ENCODE data around the gene PDE4D. TPM values are rescaled to one million over a fixed set of nuclear protein-coding genes. Genes with fewer than 3 reads are reported as not detected.

Gene PDE4D
- total RNA-seq, 6 experiments from 2014 or later = 1.6 to 10.3 (median 5.6) TPM

GRCh38 chr5:59694411-59694810 lies 199.1 kb downstream of the PDE4D start:
- DNase-seq (no peak), ATAC-seq (no peak)
- Histone ChIP-seq H3K27ac (no peak overlapping the region), H3K27me3 (no peaks in the 10 kb centered on the region), H3K36me3 (no peaks in the 10 kb centered on the region), H3K4me3 (no peak overlapping the region), H3K9me3 (no peaks in the 10 kb centered on the region), H3K4me1 (no peaks in the 10 kb centered on the region)
- WGBS (ENCODE audit: insufficient coverage, low coverage, low lambda C conversion rate, missing lambda C conversion rate) = 83% methylated on average over 1 of the region's 4 CpGs
- intact Hi-C loops (cut with DNase I) = no loop called here
- TF ChIP-seq POLR2A (IDR thresholded peaks at IDR 0.05) = no peak
- TF ChIP-seq CTCF (IDR thresholded peaks at IDR 0.05) = no peak

- ATAC-seq = peak in 1 of 4 donors; percentile 41
- WGBS (ENCODE audit: insufficient coverage, low coverage, low lambda C conversion rate, missing lambda C conversion rate) = 50% methylated on average over 6 of the region's 6 CpGs
- TF ChIP-seq POLR2A (IDR thresholded peaks at IDR 0.05) = no peak
- TF ChIP-seq CTCF (IDR thresholded peaks at IDR 0.05) = no peak
- H3K36me3 ChIP-seq = no peaks in the 10 kb centered on the region
- DNase-seq = no peak
- no peak overlapping the region for H3K4me3 ChIP-seq
- no peaks in the 10 kb centered on the region for H3K4me1 ChIP-seq
- H3K27ac ChIP-seq = no peak overlapping the region
- no peaks in the 10 kb centered on the region for H3K9me3 ChIP-seq
- intact Hi-C loops (cut with DNase I) = no loop called here
- no peaks in the 10 kb centered on the region for H3K27me3 ChIP-seq
Observed at GRCh38 chr5:59693492-59694309, 199.8 kb downstream of the PDE4D start.

GRCh38 chr5:59685793-59686192 lies 207.7 kb downstream of the PDE4D start:
- TF ChIP-seq CTCF (IDR thresholded peaks at IDR 0.05) (no peak), POLR2A (IDR thresholded peaks at IDR 0.05) (no peak)

GRCh38 chr5:59685191-59685530 lies 208.4 kb downstream of the PDE4D start:
- ATAC-seq (no peak), DNase-seq (no peak)
- H3K27me3 ChIP-seq = no peaks in the 10 kb centered on the region
- no peak overlapping the region for H3K27ac ChIP-seq
- H3K9me3 ChIP-seq = no peaks in the 10 kb centered on the region
- no peak for TF ChIP-seq POLR2A (IDR thresholded peaks at IDR 0.05)
- no peak for TF ChIP-seq CTCF (IDR thresholded peaks at IDR 0.05)
- H3K4me1 ChIP-seq = no peaks in the 10 kb centered on the region
- intact Hi-C loops (cut with DNase I) = no loop called here
- 60% methylated on average over 1 of the region's 1 CpG for WGBS (ENCODE audit: insufficient coverage, low coverage, low lambda C conversion rate, missing lambda C conversion rate)
- no peaks in the 10 kb centered on the region for H3K36me3 ChIP-seq
- H3K4me3 ChIP-seq = no peak overlapping the region

More at GRCh38 chr5:59685793-59686192, 207.7 kb downstream of the PDE4D start:
- ATAC-seq (no peak), DNase-seq (no peak)
- no peaks in the 10 kb centered on the region for H3K36me3 ChIP-seq
- intact Hi-C loops (cut with DNase I) = no loop called here
- no peaks in the 10 kb centered on the region for H3K4me1 ChIP-seq
- H3K27me3 ChIP-seq = no peaks in the 10 kb centered on the region
- WGBS (ENCODE audit: insufficient coverage, low coverage, low lambda C conversion rate, missing lambda C conversion rate) = 84% methylated on average over 2 of the region's 2 CpGs
- no peaks in the 10 kb centered on the region for H3K9me3 ChIP-seq
- H3K27ac ChIP-seq = no peak overlapping the region
- H3K4me3 ChIP-seq = no peak overlapping the region

Data from right lobe of liver (tissue), 6 donors.